Endothelial cell of umbilical vein (primary cell): ENCODE results near the gene RNF113B. TPM values are rescaled to one million over a fixed set of nuclear protein-coding genes. Genes with fewer than 3 reads are reported as not detected.

ENCODE experiments used
- BruUV-seq: library from RNA; stranded (reverse); fragments of 400-500 nt; replicated peaks from 2 replicates; lab custom pipeline; 2021; lab: Mats Ljungman, UMichigan
- CTCF ChIA-PET: fragments of 300-600, 350-600 bp; sonication (Branson Sonifier 250); formaldehyde crosslinking; loops from one replicate; lab custom pipeline; 2021; ENCODE audit warnings: antibody characterized with exemption, inconsistent platforms; lab: Charles Lee
- POLR2A ChIA-PET: fragments of 300-600, 350-600 bp; sonication (Branson Sonifier 250); formaldehyde crosslinking; loops from one replicate; lab custom pipeline; 2021; ENCODE audit warnings: antibody characterized with exemption, inconsistent platforms; lab: Charles Lee
- DNase-seq: peaks from one replicate; pipeline ENCODE4 v3.0.0-alpha.2; 2011; ENCODE audit warnings: low read depth, low spot score
- FAIRE-seq: peaks from 2 replicates; lab custom pipeline; 2011; peaks lifted over from hg19 to GRCh38; lab: Jason Lieb, UNC
- H2AFZ ChIP-seq: 2 replicates; pipeline ENCODE4 v1.6.0; 2012; ENCODE audit warnings: low read depth, low read length, control low read depth, inconsistent platforms
- H3K27ac ChIP-seq: 2 replicates; pipeline ENCODE4 v1.5.1; 2011; ENCODE audit warnings: low read depth, mild to moderate bottlenecking, control low read depth, low read length, moderate library complexity; ENCODE audit not compliant: insufficient read depth
- H3K27me3 ChIP-seq, 2 experiments: 2 replicates each; pipeline versions ENCODE4 v1.6.0 to v1.6.1; 2011; ENCODE audit warnings: low read length in 2 of 2, mixed read lengths in 1 of 2; ENCODE audit not compliant: control insufficient read depth in 2 of 2, insufficient read depth in 2 of 2
- H3K36me3 ChIP-seq, 2 experiments: 2 replicates in 1 of 2; 3 replicates in 1 of 2; pipeline ENCODE4 v1.5.1; 2011; ENCODE audit warnings: low read length in 2 of 2, mild to moderate bottlenecking in 1 of 2, moderate library complexity in 1 of 2; ENCODE audit not compliant: control insufficient read depth in 2 of 2, insufficient read depth in 2 of 2; ENCODE audit errors: extremely low read depth in 1 of 2
- H3K4me1 ChIP-seq: 3 replicates; pipeline ENCODE4 v1.5.1; 2011; ENCODE audit warnings: mild to moderate bottlenecking, low read length; ENCODE audit not compliant: control insufficient read depth, insufficient read depth; ENCODE audit errors: extremely low read depth
- H3K4me2 ChIP-seq: 2 replicates; pipeline ENCODE4 v1.6.1; 2011; ENCODE audit warnings: low read length, control low read depth, mixed read lengths; ENCODE audit not compliant: insufficient read depth
- H3K4me3 ChIP-seq, 3 experiments: fragments of 200-600 bp in 1 of 3; sonication (generic), shearing (Covaris generic) in 1 of 3; replicated peaks in 1 of 3; 2 replicates each; pipeline ENCODE4 v1.5.1; 2011 to 2016; ENCODE audit warnings: control low read depth in 3 of 3, low read length in 3 of 3, mild to moderate bottlenecking in 2 of 3, inconsistent platforms in 1 of 3, low read depth in 1 of 3, moderate library complexity in 1 of 3; ENCODE audit not compliant: insufficient read depth in 1 of 3
- H3K79me2 ChIP-seq: 2 replicates; pipeline ENCODE4 v1.6.0; 2012; ENCODE audit warnings: low read length, inconsistent platforms; ENCODE audit not compliant: control insufficient read depth, insufficient read depth
- H3K9ac ChIP-seq: replicated peaks from 2 replicates; pipeline ENCODE3; 2011; ENCODE audit warnings: low read length, control low read depth; ENCODE audit not compliant: insufficient read depth; ENCODE audit errors: extremely low read depth
- H3K9me1 ChIP-seq: replicated peaks from 3 replicates; pipeline ENCODE4 v1.6.0; 2011; ENCODE audit warnings: mild to moderate bottlenecking, low read length; ENCODE audit not compliant: control insufficient read depth, insufficient read depth; ENCODE audit errors: extremely low read depth
- H3K9me3 ChIP-seq: replicated peaks from 2 replicates; pipeline ENCODE4 v1.5.1; 2012; ENCODE audit warnings: low read length, inconsistent platforms; ENCODE audit not compliant: control insufficient read depth, insufficient read depth
- H4K20me1 ChIP-seq: replicated peaks from 2 replicates; pipeline ENCODE3; 2011; ENCODE audit warnings: mild to moderate bottlenecking, low read length; ENCODE audit not compliant: control insufficient read depth, insufficient read depth; ENCODE audit errors: extremely low read depth
- EZH2 ChIP-seq: IDR thresholded peaks from 2 replicates; pipeline ENCODE4 v1.6.1; 2012; ENCODE audit warnings: borderline replicate concordance, low read depth, mild to moderate bottlenecking, moderate library complexity, low read length, inconsistent platforms; ENCODE audit not compliant: severe bottlenecking
- FOS ChIP-seq: IDR thresholded peaks from 2 replicates; pipeline ENCODE4 v1.6.1; 2011; ENCODE audit warnings: mild to moderate bottlenecking, low read length, moderate library complexity, borderline replicate concordance; ENCODE audit not compliant: insufficient read depth
- GATA2 ChIP-seq: IDR thresholded peaks from 2 replicates; pipeline ENCODE4 v1.7.0; 2011; ENCODE audit warnings: low read depth, mild to moderate bottlenecking, moderate library complexity, mixed read lengths, low read length; ENCODE audit not compliant: insufficient read length, insufficient read depth
- JUN ChIP-seq: IDR thresholded peaks from 2 replicates; pipeline ENCODE4 v1.6.1; 2011; ENCODE audit warnings: borderline replicate concordance, low read depth; ENCODE audit not compliant: insufficient read length, insufficient read depth
- MYC ChIP-seq: IDR thresholded peaks from one replicate; pipeline ENCODE4 v1.6.1; 2011; ENCODE audit warnings: mild to moderate bottlenecking, low read depth, low read length
- POLR2A ChIP-seq: IDR thresholded peaks from 2 replicates; pipeline ENCODE4 v1.6.1; 2012; ENCODE audit warnings: low read depth, mild to moderate bottlenecking, control low read depth, low read length
- POLR2AphosphoS5 ChIP-seq: IDR thresholded peaks from 2 replicates; pipeline ENCODE4 v1.6.1; 2012; ENCODE audit warnings: low read depth, mild to moderate bottlenecking, control low read depth, low read length, moderate library complexity; ENCODE audit not compliant: insufficient read depth
- dilution Hi-C: fragments of 300-500 bp; cut with MboI; formaldehyde crosslinking; loops from one replicate; pipeline ENCODE4 v1.15.0; 2019; ENCODE audit warnings: low sequenced_read_pairs; ENCODE audit not compliant: extremely low pct_ligation_motif_present
- intact Hi-C: fragments of 100-400 bp; cut with micrococcal nuclease; formaldehyde crosslinking; loops from one replicate; pipeline ENCODE4 v1.10.0; 2022
- polyA plus RNA-seq, 4 experiments: library from polyadenylated mRNA; depleted of rRNA in 3 of 4; stranded (reverse) in 3 of 4; unstranded in 1 of 4; fragments of >200 nt; gene quantifications; 2 replicates each; pipeline versions ENCODE4 v1.2.1 to v1.2.3, GENCODE V29; 2011 to 2012; ENCODE audit warnings: missing spikeins in 1 of 4
- total RNA-seq: library from RNA; stranded (reverse); gene quantifications from 2 replicates; pipeline ENCODE4 v1.2.3, GENCODE V29; 2021
- TF ChIP-seq, protein P1 (sequence below): IDR thresholded peaks from 2 replicates; pipeline ENCODE4 v1.6.1; 2011; ENCODE audit not compliant: insufficient read depth, insufficient read length
- TF ChIP-seq, protein P2 (sequence below), 2 donors: IDR thresholded peaks; 1 replicate in 1 of 2; 2 replicates in 1 of 2; pipeline ENCODE4 v1.5.1; 2011; ENCODE audit warnings: low read length in 2 of 2, mild to moderate bottlenecking in 2 of 2, moderate library complexity in 2 of 2, control low read depth in 1 of 2, inconsistent platforms in 1 of 2, low read depth in 1 of 2; ENCODE audit not compliant: insufficient read depth in 1 of 2; ENCODE audit errors: extremely low read depth in 1 of 2

Gene RNF113B
- total and polyA plus RNA-seq, 2 donors (not counting 3 experiments of a cell fraction or from before 2014, with no cell fraction given): not detected

DNA sequence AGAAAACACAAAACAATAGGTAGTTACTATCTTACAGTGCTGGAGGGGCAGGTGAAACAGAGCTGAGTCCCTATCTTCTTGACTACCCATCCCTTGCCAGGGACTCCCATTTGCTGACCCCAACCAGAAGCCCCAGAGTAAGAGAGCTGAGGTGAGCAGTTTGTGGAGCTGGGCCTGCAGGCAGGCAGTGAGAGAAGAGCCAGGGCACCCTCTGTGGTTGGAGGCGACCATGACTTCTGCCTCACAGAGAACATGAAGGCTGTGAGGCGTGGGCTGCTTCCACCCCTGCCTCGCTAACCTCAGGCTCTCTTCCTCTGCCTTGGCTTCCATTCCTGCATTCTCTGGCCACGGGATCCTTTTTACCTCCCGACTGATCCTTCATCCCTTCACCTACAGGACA lies 47.5 kb upstream of the RNF113B start:
- Histone ChIP-seq H3K4me3 (no peak overlapping the region), H3K36me3 (no peaks in the 10 kb centered on the region), H4K20me1 (no peaks in the 10 kb centered on the region), H3K9ac (no peak overlapping the region), H2AFZ (no peak overlapping the region), H3K79me2 (peaks cover 2% of the 10 kb centered on the region), H3K4me2 (no peak overlapping the region), H3K4me1 (peaks cover 8% of the 10 kb centered on the region), H3K27me3 (no peaks in the 10 kb centered on the region), H3K9me3 (no peaks in the 10 kb centered on the region), H3K9me1 (no peaks in the 10 kb centered on the region), H3K27ac (no peak overlapping the region)
- intact Hi-C loops: no loop called here
- dilution Hi-C loops: no loop called here
- TF ChIP-seq FOS: no peak
- BruUV-seq: no TSS peak
- ChIA-PET CTCF (no interaction called here), POLR2A (no interaction called here)
- DNase-seq (no peak), FAIRE-seq (no peak)

DNA sequence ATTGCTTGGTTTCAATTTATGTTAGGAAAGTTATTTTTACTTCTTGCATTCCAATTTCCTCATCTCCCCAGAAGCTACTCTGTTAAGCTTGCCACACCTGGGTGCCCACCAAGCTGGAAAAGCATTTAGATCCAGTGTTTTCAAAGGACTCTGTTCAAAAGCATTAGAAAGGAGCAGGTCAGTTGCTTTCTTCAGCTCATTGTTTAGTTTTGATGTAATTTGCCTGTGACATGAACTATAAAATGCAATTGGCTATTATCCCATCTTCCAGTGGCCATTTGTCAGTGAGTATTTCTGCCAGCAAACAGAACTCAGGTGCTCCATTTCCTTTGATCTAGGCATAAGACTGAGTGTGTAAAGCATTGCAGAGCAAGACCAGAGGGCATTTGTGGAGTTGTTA lies 46.7 kb upstream of the RNF113B start:
- Histone ChIP-seq H3K4me1 (peaks cover 8% of the 10 kb centered on the region), H3K9ac (no peak overlapping the region), H3K4me3 (no peak overlapping the region), H4K20me1 (no peaks in the 10 kb centered on the region), H3K9me1 (no peaks in the 10 kb centered on the region), H3K27ac (no peak overlapping the region), H3K36me3 (no peaks in the 10 kb centered on the region), H3K9me3 (no peaks in the 10 kb centered on the region), H2AFZ (no peak overlapping the region), H3K79me2 (peaks cover 2% of the 10 kb centered on the region), H3K27me3 (no peaks in the 10 kb centered on the region), H3K4me2 (no peak overlapping the region)
- dilution Hi-C loops (no loop called here), intact Hi-C loops (no loop called here)
- POLR2A ChIA-PET: no interaction called here
- no TSS peak for BruUV-seq
- FAIRE-seq (no peak), DNase-seq (no peak)
- CTCF ChIA-PET: interaction anchor here (0.9 kb wide), 1 partner anchor 9 kb away, joined by 3 read pairs; no protein-coding TSS in a partner anchor
- no peak for TF ChIP-seq GATA2
- TF ChIP-seq POLR2AphosphoS5: no peak
- no peak for TF ChIP-seq FOS
- TF ChIP-seq POLR2A: no peak
- TF ChIP-seq, protein P1, sequence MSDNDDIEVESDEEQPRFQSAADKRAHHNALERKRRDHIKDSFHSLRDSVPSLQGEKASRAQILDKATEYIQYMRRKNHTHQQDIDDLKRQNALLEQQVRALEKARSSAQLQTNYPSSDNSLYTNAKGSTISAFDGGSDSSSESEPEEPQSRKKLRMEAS: no peak
- no peak for TF ChIP-seq JUN
- TF ChIP-seq, protein P2, sequence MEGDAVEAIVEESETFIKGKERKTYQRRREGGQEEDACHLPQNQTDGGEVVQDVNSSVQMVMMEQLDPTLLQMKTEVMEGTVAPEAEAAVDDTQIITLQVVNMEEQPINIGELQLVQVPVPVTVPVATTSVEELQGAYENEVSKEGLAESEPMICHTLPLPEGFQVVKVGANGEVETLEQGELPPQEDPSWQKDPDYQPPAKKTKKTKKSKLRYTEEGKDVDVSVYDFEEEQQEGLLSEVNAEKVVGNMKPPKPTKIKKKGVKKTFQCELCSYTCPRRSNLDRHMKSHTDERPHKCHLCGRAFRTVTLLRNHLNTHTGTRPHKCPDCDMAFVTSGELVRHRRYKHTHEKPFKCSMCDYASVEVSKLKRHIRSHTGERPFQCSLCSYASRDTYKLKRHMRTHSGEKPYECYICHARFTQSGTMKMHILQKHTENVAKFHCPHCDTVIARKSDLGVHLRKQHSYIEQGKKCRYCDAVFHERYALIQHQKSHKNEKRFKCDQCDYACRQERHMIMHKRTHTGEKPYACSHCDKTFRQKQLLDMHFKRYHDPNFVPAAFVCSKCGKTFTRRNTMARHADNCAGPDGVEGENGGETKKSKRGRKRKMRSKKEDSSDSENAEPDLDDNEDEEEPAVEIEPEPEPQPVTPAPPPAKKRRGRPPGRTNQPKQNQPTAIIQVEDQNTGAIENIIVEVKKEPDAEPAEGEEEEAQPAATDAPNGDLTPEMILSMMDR (IDR thresholded peaks at IDR 0.05; ENCODE audit: extremely low read depth in 1 of 2, insufficient read depth in 1 of 2, low read depth in 1 of 2, low read length in 2 of 2): no peak
- no peak for TF ChIP-seq MYC
- TF ChIP-seq EZH2: no peak
